ENCODE data around the gene LRRC17.

DNA sequence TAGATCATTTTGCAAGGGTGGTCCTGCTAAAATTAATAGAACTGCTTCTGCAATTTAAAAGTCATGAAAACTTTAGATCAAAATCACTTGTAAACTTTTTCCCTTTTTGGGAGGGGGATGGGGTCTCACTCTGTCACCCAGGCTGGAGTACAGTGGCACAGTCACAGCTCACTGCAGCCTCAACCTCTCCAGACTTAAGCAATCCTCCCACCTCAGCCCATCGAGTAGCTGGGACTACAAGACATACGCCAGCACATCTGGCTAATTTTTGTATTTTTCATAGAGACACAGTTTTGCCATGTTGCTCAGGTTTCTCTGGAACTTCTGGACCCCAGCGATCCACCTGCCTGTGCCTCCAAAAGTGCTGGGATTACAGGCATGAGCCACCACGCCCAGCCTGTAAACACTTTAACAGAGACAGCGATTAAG, 79.7 kb downstream of the LRRC17 start:
- TF ChIP-seq, protein P1, sequence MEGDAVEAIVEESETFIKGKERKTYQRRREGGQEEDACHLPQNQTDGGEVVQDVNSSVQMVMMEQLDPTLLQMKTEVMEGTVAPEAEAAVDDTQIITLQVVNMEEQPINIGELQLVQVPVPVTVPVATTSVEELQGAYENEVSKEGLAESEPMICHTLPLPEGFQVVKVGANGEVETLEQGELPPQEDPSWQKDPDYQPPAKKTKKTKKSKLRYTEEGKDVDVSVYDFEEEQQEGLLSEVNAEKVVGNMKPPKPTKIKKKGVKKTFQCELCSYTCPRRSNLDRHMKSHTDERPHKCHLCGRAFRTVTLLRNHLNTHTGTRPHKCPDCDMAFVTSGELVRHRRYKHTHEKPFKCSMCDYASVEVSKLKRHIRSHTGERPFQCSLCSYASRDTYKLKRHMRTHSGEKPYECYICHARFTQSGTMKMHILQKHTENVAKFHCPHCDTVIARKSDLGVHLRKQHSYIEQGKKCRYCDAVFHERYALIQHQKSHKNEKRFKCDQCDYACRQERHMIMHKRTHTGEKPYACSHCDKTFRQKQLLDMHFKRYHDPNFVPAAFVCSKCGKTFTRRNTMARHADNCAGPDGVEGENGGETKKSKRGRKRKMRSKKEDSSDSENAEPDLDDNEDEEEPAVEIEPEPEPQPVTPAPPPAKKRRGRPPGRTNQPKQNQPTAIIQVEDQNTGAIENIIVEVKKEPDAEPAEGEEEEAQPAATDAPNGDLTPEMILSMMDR (IDR thresholded peaks at IDR 0.05): no peak
- TF ChIP-seq POLR2A (IDR thresholded peaks at IDR 0.05): no peak

Measured in right lobe of liver (tissue), 4 donors.